Keratinocyte (primary cell): ENCODE results near the gene AMIGO1. TPM values are rescaled to one million over a fixed set of nuclear protein-coding genes. Genes with fewer than 3 reads are reported as not detected.

Source experiments
- DNase-seq: peaks from one replicate; pipeline ENCODE4 v3.0.0-alpha.2; 2011; ENCODE audit warnings: low read depth, missing footprints, low spot score
- FAIRE-seq: peaks from 2 replicates; lab custom pipeline; 2011; peaks lifted over from hg19 to GRCh38; lab: Jason Lieb, UNC
- H2AFZ ChIP-seq: 2 replicates; pipeline ENCODE4 v1.6.0; 2012; ENCODE audit warnings: low read length, control low read depth, inconsistent platforms; ENCODE audit not compliant: control insufficient read depth
- H3K27ac ChIP-seq: 2 replicates; pipeline ENCODE4 v1.5.1; 2011; ENCODE audit warnings: low read length; ENCODE audit not compliant: control insufficient read depth, insufficient read depth
- H3K27me3 ChIP-seq: 3 replicates; pipeline ENCODE4 v1.6.0; 2011; ENCODE audit warnings: low read length; ENCODE audit not compliant: control insufficient read depth, insufficient read depth; ENCODE audit errors: extremely low read depth
- H3K36me3 ChIP-seq, 2 experiments: 2 replicates in 1 of 2; 3 replicates in 1 of 2; pipeline ENCODE4 v1.5.1; 2011; ENCODE audit warnings: low read length in 2 of 2, mild to moderate bottlenecking in 1 of 2; ENCODE audit not compliant: control insufficient read depth in 2 of 2, insufficient read depth in 2 of 2; ENCODE audit errors: extremely low read depth in 1 of 2
- H3K4me1 ChIP-seq: 3 replicates; pipeline ENCODE4 v1.5.1; 2011; ENCODE audit warnings: low read length; ENCODE audit not compliant: control insufficient read depth, insufficient read depth; ENCODE audit errors: extremely low read depth
- H3K4me2 ChIP-seq: 3 replicates; pipeline ENCODE4 v1.6.0; 2011; ENCODE audit warnings: low read depth, low read length; ENCODE audit not compliant: control insufficient read depth, insufficient read depth; ENCODE audit errors: extremely low read depth
- H3K4me3 ChIP-seq, 3 experiments: fragments of 200-600 bp in 1 of 3; sonication (generic) in 1 of 3; 2 replicates in 2 of 3; 3 replicates in 1 of 3; pipeline ENCODE4 v1.5.1; 2011 to 2016; ENCODE audit warnings: low read length in 3 of 3, mild to moderate bottlenecking in 3 of 3, control low read depth in 2 of 3, inconsistent platforms in 1 of 3, low read depth in 1 of 3, mixed read lengths in 1 of 3, mixed run types in 1 of 3, moderate library complexity in 1 of 3; ENCODE audit not compliant: control insufficient read depth in 2 of 3, insufficient read depth in 2 of 3; ENCODE audit errors: extremely low read depth in 1 of 3
- H3K79me2 ChIP-seq: 2 replicates; pipeline ENCODE4 v1.6.0; 2012; ENCODE audit warnings: low read length; ENCODE audit not compliant: control insufficient read depth, insufficient read depth
- H3K9ac ChIP-seq: 3 replicates; pipeline ENCODE4 v1.6.0; 2011; ENCODE audit warnings: low read length; ENCODE audit not compliant: control insufficient read depth, insufficient read depth; ENCODE audit errors: extremely low read depth
- H3K9me1 ChIP-seq: 3 replicates; pipeline ENCODE4 v1.6.0; 2011; ENCODE audit warnings: low read length; ENCODE audit not compliant: control insufficient read depth, insufficient read depth; ENCODE audit errors: extremely low read depth
- H3K9me3 ChIP-seq: 2 replicates; pipeline ENCODE4 v1.5.1; 2012; ENCODE audit warnings: low read depth, low read length; ENCODE audit not compliant: control insufficient read depth
- H4K20me1 ChIP-seq: 3 replicates; pipeline ENCODE4 v1.6.0; 2011; ENCODE audit warnings: low read length; ENCODE audit not compliant: control insufficient read depth, insufficient read depth; ENCODE audit errors: extremely low read depth
- CTCF ChIP-seq, 3 experiments: IDR thresholded peaks in 1 of 3; conservative IDR thresholded peaks in 1 of 3; optimal IDR thresholded peaks in 1 of 3; 2 replicates in 2 of 3; 3 replicates in 1 of 3; pipeline versions ENCODE3 to v1.5.1; 2011; ENCODE audit warnings: low read length in 3 of 3, mild to moderate bottlenecking in 3 of 3, moderate library complexity in 2 of 3, control low read depth in 1 of 3, inconsistent platforms in 1 of 3; ENCODE audit not compliant: insufficient read depth in 2 of 3; ENCODE audit errors: extremely low read depth in 1 of 3
- EZH2 ChIP-seq: IDR thresholded peaks from one replicate; pipeline ENCODE4 v1.6.1; 2012; ENCODE audit warnings: inconsistent platforms, mild to moderate bottlenecking, low read length, moderate library complexity
- dilution Hi-C: fragments of 300-500 bp; cut with MboI; formaldehyde crosslinking; loops from one replicate; pipeline ENCODE4 v1.7.0; 2020; ENCODE audit warnings: low sequenced_read_pairs; ENCODE audit not compliant: extremely low pct_ligation_motif_present
- polyA plus RNA-seq, 5 experiments: library from polyadenylated mRNA; depleted of rRNA in 3 of 5; stranded (reverse) in 3 of 5; stranded (forward) in 1 of 5; unstranded in 1 of 5; fragments of >200 nt; gene quantifications; 1 replicate in 1 of 5; 2 replicates in 3 of 5; 3 replicates in 1 of 5; pipeline versions ENCODE4 v1.2.1 to v1.2.3, GENCODE V29; 2011 to 2012; ENCODE audit warnings: missing spikeins in 2 of 5, low read depth in 1 of 5, low replicate concordance in 1 of 5

The AMIGO1 gene
- polyA plus RNA-seq, 1 donor (not counting 4 experiments of a cell fraction or from before 2014, with no cell fraction given): 0.26 TPM

GRCh38 chr1:109531380-109531779 lies 21.9 kb upstream of the AMIGO1 start:
- Histone ChIP-seq H3K9me1 (no peaks in the 10 kb centered on the region), H3K79me2 (no peaks in the 10 kb centered on the region), H3K36me3 (no peaks in the 10 kb centered on the region), H3K9ac (no peak overlapping the region), H3K27ac (no peak overlapping the region), H3K27me3 (no peaks in the 10 kb centered on the region), H3K4me2 (no peak overlapping the region), H2AFZ (no peak overlapping the region), H3K9me3 (no peaks in the 10 kb centered on the region), H4K20me1 (no peaks in the 10 kb centered on the region), H3K4me3 (no peak overlapping the region), H3K4me1 (peaks cover 6% of the 10 kb centered on the region)
- dilution Hi-C loops: no loop called here
- TF ChIP-seq CTCF (optimal IDR thresholded peaks at IDR 0.05 in 1 of 3, IDR thresholded peaks at IDR 0.05 in 1 of 3, conservative IDR thresholded peaks at IDR 0.05 in 1 of 3; ENCODE audit: extremely low read depth in 1 of 3, insufficient read depth in 2 of 3, low read length in 3 of 3): no peak
- no peak for TF ChIP-seq EZH2
- no peak for FAIRE-seq
- no peak for DNase-seq

GRCh38 chr1:109530457-109531087 lies 21.0 kb upstream of the AMIGO1 start:
- no peak for FAIRE-seq
- H3K27me3 ChIP-seq: no peaks in the 10 kb centered on the region
- no peak overlapping the region for H2AFZ ChIP-seq

More at GRCh38 chr1:109530457-109531087, 21.0 kb upstream of the AMIGO1 start:
- H3K9me3 ChIP-seq: no peaks in the 10 kb centered on the region
- H4K20me1 ChIP-seq: no peaks in the 10 kb centered on the region
- no peaks in the 10 kb centered on the region for H3K79me2 ChIP-seq
- dilution Hi-C loops: no loop called here
- H3K4me2 ChIP-seq: no peak overlapping the region
- H3K4me1 ChIP-seq: peaks cover 6% of the 10 kb centered on the region
- H3K9ac ChIP-seq: no peak overlapping the region
- TF ChIP-seq CTCF (optimal IDR thresholded peaks at IDR 0.05 in 1 of 3, IDR thresholded peaks at IDR 0.05 in 1 of 3, conservative IDR thresholded peaks at IDR 0.05 in 1 of 3; ENCODE audit: extremely low read depth in 1 of 3, insufficient read depth in 2 of 3, low read length in 3 of 3) (no peak), EZH2 (no peak)
- no peaks in the 10 kb centered on the region for H3K36me3 ChIP-seq
- no peaks in the 10 kb centered on the region for H3K9me1 ChIP-seq
- no peak overlapping the region for H3K4me3 ChIP-seq
- no peak overlapping the region for H3K27ac ChIP-seq
- no peak for DNase-seq
